HCT116 (cell line): ENCODE results near the gene BBS12.

Source experiments
- CTCF ChIP-seq, 3 experiments: fragments of 200-600 bp in 1 of 3; sonication (generic) in 1 of 3; IDR thresholded peaks in 2 of 3; conservative IDR thresholded peaks in 1 of 3; 2 replicates each; pipeline ENCODE4 v1.5.1; 2012 to 2017; ENCODE audit warnings: low read depth in 2 of 3, low read length in 2 of 3, antibody characterized with exemption in 1 of 3, borderline replicate concordance in 1 of 3, control low read depth in 1 of 3, mild to moderate bottlenecking in 1 of 3, mixed read lengths in 1 of 3, mixed run types in 1 of 3, moderate library complexity in 1 of 3; ENCODE audit not compliant: insufficient read depth in 1 of 3
- EGR1 ChIP-seq: IDR thresholded peaks from 2 replicates; pipeline ENCODE4 v1.6.1; 2012; ENCODE audit warnings: low read depth
- EZH2 ChIP-seq: fragments of 200-600 bp; sonication (generic); IDR thresholded peaks from 2 replicates; pipeline ENCODE4 v1.6.1; 2017; ENCODE audit warnings: antibody characterized with exemption, mixed run types
- POLR2A ChIP-seq: IDR thresholded peaks from 2 replicates; pipeline ENCODE4 v1.7.0; 2011; ENCODE audit warnings: borderline replicate concordance; ENCODE audit not compliant: insufficient read depth, insufficient read length; ENCODE audit errors: extremely low read depth
- RAD21 ChIP-seq: IDR thresholded peaks from 2 replicates; pipeline ENCODE4 v1.6.1; 2012; ENCODE audit warnings: low read depth, mild to moderate bottlenecking
- REST ChIP-seq: IDR thresholded peaks from 2 replicates; pipeline ENCODE4 v1.6.1; 2012; ENCODE audit warnings: low read depth
- SP1 ChIP-seq: IDR thresholded peaks from 2 replicates; pipeline ENCODE4 v1.6.1; 2012; ENCODE audit warnings: low read depth
- YY1 ChIP-seq: IDR thresholded peaks from 2 replicates; pipeline ENCODE4 v1.6.1; 2011; ENCODE audit warnings: low read length, low read depth, moderate library complexity, mild to moderate bottlenecking; ENCODE audit not compliant: insufficient replicate concordance; ENCODE audit errors: extremely low read depth
- ZNF274 ChIP-seq: fragments of 200-500 bp; sonication (Bioruptor generic); IDR thresholded peaks from 2 replicates; pipeline ENCODE4 v1.6.1; 2014; ENCODE audit warnings: mild to moderate bottlenecking, low read depth, low read length, inconsistent platforms
- TF ChIP-seq, protein P1 (sequence below): IDR thresholded peaks from 2 replicates; pipeline ENCODE4 v1.6.1; 2012

- TF ChIP-seq CTCF (IDR thresholded peaks at IDR 0.05 in 2 of 3, conservative IDR thresholded peaks at IDR 0.05 in 1 of 3; ENCODE audit: borderline replicate concordance in 1 of 3, insufficient read depth in 1 of 3, low read depth in 2 of 3, low read length in 2 of 3) (no peak), YY1 (no peak), RAD21 (no peak), EZH2 (no peak), SP1 (no peak), ZNF274 (no peak), POLR2A (no peak), EGR1 (no peak), REST (no peak)
- TF ChIP-seq, protein P1, sequence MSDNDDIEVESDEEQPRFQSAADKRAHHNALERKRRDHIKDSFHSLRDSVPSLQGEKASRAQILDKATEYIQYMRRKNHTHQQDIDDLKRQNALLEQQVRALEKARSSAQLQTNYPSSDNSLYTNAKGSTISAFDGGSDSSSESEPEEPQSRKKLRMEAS: no peak
These were observed 45.6 kb downstream of the BBS12 start for GRCh38 chr4:122777846-122778673.
